C4-2B (cell line): ENCODE results near the gene KCNJ10.

Source experiments
- H3K27ac ChIP-seq: fragments of 450-650 bp; 2 replicates; pipeline ENCODE4 v1.5.1; 2017
- ZFX ChIP-seq: fragments of 450-650 bp; IDR thresholded peaks from 2 replicates; pipeline ENCODE4 v1.6.1; 2017
- TF ChIP-seq, protein P1 (sequence below): fragments of 450-650 bp; conservative IDR thresholded peaks from 2 replicates; pipeline ENCODE4 v1.5.1; 2017; ENCODE audit warnings: mild to moderate bottlenecking

The KCNJ10 gene

GRCh38 chr1:160045653-160046052 lies 24.3 kb downstream of the KCNJ10 start:
- H3K27ac ChIP-seq, result no peak overlapping the region
- TF ChIP-seq ZFX, result no peak
- TF ChIP-seq, protein P1, sequence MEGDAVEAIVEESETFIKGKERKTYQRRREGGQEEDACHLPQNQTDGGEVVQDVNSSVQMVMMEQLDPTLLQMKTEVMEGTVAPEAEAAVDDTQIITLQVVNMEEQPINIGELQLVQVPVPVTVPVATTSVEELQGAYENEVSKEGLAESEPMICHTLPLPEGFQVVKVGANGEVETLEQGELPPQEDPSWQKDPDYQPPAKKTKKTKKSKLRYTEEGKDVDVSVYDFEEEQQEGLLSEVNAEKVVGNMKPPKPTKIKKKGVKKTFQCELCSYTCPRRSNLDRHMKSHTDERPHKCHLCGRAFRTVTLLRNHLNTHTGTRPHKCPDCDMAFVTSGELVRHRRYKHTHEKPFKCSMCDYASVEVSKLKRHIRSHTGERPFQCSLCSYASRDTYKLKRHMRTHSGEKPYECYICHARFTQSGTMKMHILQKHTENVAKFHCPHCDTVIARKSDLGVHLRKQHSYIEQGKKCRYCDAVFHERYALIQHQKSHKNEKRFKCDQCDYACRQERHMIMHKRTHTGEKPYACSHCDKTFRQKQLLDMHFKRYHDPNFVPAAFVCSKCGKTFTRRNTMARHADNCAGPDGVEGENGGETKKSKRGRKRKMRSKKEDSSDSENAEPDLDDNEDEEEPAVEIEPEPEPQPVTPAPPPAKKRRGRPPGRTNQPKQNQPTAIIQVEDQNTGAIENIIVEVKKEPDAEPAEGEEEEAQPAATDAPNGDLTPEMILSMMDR, result no peak

- no peak overlapping the region for H3K27ac ChIP-seq
- no peak for TF ChIP-seq ZFX
- TF ChIP-seq, protein P1, result no peak
Observed at GRCh38 chr1:160043543-160043942, 26.4 kb downstream of the KCNJ10 start.

DNA sequence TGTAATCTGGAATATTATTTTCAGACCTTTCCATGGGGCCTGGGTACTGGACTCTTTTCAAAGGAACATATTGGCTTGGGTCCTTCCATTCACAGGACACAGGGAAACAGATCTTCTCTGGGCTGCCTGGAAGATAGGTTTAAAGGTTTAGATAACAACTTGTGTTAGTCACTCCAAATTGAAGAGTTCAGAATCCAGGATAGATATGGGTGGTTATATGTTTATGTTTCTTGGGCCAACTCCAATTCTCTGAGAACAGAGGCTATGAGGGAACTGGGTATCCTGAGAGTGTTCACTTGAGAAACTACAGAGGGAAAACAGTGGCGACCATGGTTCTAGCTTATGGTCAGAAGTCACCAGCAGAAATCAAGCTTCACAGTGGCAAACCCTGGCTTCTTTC lies 29.5 kb downstream of the KCNJ10 start:
- TF ChIP-seq, protein P1, result no peak
- TF ChIP-seq ZFX, result no peak
- H3K27ac ChIP-seq, result no peak overlapping the region

GRCh38 chr1:160032165-160032820 lies 37.7 kb downstream of the KCNJ10 start:
- peak overlapping the region; percentile 86 for H3K27ac ChIP-seq
- no peak for TF ChIP-seq ZFX
- TF ChIP-seq, protein P1, result no peak

GRCh38 chr1:160031365-160032164 lies 38.4 kb downstream of the KCNJ10 start, which contains the start of gene PIGM:
TSS of gene PIGM (minus strand) at chr1:160031990. CDS start at chr1:160031739, 251 bp downstream.
- TF ChIP-seq, protein P1, result no peak
- TF ChIP-seq ZFX, result no peak
- peak within 1 kb of the TSS; percentile 86 for H3K27ac ChIP-seq

DNA sequence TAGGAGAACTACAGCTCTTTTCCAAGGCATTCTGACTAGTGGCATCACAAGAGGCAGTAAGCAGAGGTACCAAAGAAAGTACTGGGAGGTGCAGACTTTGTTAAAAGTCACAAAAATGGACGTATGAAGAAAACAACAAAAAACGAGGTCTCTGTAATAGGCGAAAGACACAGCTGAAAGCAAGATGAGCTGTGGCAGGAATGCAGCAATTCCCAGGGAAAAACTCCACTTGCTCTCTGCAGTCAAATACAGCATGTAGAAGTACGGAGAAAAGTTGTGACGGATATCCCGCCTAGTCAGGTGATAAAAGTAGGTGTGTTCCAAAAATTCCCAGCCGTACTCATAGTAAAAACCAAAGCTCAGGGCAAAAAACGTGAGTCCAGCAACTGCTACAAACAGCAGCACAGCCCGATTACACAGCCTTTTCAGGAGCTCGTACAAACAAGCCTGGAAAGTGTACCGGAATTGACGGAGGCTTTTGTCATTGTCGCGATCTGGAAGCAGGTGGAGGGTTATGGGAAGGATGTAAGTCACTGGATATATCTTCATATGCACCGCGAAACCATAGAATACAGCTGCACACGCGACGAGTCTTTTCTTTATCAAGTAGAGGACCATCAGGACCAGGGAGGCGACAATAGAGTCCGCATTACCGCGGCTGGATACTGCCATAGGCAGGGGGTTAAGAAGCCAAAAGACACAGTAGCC lies 39.1 kb downstream of the KCNJ10 start:
- no peak for TF ChIP-seq ZFX
- TF ChIP-seq, protein P1, result no peak
- H3K27ac ChIP-seq, result peak overlapping the region; percentile 86

GRCh38 chr1:160028426-160028825 lies 41.5 kb downstream of the KCNJ10 start:
- no peak for TF ChIP-seq ZFX
- TF ChIP-seq, protein P1, result no peak

More at GRCh38 chr1:160028426-160028825, 41.5 kb downstream of the KCNJ10 start:
- H3K27ac ChIP-seq, result no peak overlapping the region
